ENCODE data around the gene CHRNA7. TPM values are rescaled to one million over a fixed set of nuclear protein-coding genes. Genes with fewer than 3 reads are reported as not detected.
"Not testable (repeated sequence)": the region's sequence is repeated elsewhere in the genome, so short reads cannot be mapped to it uniquely, and the experiment has no call there.

Gene CHRNA7
- total RNA-seq, 2 experiments from 2014 or later: 0.21 TPM; not detected in 1

DNA sequence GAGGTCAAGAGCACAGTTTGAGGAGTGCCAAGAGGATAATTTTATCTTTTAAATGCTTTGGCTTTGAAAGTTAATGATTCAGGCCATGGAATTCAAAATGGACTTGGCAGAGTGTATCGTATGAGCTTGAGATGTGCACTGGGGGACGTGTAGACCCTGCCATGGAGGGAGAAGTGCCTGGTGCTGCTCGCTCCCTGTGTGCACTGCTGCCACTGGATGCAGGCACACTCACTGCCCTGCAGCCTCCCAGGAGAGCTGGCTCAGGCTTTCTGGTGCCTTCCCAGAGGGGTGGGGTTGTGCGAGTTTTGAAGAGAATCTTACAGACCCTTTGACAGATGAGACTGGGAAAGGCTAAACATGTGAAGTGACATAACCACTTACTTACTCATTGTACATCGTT, 135.5 kb downstream of the CHRNA7 start:
- CTCF ChIA-PET, POLR2A ChIA-PET: not testable (repeated sequence)

DNA sequence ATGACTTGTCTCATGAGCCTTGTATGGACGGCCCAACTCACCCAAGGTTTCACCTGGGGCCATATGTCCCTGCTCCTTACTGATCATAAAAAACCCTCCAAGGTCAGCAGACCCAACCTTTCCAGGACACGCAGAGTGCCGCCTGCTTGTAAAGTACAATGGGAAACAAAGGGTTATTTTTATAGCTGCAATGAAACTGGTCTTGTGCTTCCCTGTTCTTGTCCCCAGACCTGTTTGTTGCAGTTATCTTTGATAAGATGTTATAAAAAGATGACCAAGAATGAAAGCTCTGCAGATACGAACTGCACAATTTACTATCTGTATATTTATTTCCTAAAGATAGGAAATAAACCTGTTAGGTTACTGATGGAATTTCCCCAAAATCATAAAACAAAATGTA, 136.0 kb downstream of the CHRNA7 start:
- POLR2A ChIA-PET, CTCF ChIA-PET: not testable (repeated sequence)

DNA sequence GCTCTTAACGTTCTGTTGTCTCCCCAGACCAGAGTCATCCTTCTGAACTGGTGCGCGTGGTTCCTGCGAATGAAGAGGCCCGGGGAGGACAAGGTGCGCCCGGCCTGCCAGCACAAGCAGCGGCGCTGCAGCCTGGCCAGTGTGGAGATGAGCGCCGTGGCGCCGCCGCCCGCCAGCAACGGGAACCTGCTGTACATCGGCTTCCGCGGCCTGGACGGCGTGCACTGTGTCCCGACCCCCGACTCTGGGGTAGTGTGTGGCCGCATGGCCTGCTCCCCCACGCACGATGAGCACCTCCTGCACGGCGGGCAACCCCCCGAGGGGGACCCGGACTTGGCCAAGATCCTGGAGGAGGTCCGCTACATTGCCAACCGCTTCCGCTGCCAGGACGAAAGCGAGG, 137.6 kb downstream of the CHRNA7 start:
- CTCF ChIA-PET: not testable (repeated sequence)

DNA sequence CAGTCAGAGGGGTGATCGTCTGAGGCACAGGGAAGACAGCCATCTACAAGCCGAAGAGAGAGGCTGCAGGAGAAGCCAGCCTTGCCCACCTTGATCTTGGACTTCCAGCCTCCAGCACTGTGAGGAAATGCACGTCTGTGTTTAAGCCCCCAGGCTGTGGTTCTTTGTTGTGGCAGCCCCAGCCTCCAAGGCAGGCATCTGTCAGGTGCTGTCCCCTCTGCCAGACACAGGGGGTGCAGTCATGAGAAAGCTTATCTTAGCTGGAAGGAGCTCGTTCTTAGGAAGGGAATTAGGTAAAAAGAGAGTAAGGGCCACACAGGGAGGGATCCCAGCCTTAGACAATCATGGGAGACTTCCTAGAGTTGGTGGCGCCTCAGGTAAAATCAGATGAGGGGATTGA, 150.3 kb downstream of the CHRNA7 start:
- POLR2A ChIA-PET, CTCF ChIA-PET: not testable (repeated sequence)

More for the DNA sequence above, 137.6 kb downstream of the CHRNA7 start:
- POLR2A ChIA-PET: not testable (repeated sequence)

DNA sequence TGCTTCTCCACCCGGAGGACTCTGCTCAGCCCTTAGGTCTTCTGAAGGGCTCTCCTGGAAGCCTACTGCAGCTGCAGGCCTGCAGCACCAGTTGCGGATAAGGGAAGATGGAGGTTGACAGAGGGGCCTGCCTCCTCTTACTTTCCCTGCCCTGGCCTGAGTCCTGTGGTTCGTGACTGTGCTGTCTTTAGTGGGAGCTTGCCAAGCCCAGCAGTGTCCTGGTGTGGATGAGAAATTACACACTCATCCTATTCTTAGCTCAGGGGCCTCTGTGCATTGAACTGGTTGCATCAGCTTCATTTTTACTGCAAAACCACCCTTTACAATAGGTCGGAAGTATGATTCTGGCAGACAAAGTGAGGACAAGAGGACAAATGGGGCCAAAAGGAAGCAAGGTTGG, 163.5 kb downstream of the CHRNA7 start:
- POLR2A ChIA-PET, CTCF ChIA-PET: not testable (repeated sequence)

DNA sequence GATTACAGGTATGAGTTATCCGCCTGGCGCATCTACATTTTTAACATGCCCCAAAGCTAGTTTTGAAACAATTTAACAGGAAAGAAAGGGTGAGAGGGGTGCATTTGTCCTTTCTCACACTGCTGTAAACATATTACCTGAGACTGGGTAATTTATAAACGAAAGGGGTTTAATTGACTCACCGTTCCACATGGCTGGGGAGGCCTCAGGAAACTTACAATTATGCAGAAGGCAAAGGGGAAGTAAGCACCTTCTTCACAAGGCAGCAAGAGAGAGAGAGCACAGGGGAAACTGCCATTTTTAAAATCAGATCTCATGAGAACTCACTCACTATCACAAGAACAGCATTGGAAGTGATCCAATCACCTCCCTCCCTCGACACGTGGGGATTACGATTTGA, 165.9 kb downstream of the CHRNA7 start:
- CTCF ChIA-PET, POLR2A ChIA-PET: not testable (repeated sequence)

DNA sequence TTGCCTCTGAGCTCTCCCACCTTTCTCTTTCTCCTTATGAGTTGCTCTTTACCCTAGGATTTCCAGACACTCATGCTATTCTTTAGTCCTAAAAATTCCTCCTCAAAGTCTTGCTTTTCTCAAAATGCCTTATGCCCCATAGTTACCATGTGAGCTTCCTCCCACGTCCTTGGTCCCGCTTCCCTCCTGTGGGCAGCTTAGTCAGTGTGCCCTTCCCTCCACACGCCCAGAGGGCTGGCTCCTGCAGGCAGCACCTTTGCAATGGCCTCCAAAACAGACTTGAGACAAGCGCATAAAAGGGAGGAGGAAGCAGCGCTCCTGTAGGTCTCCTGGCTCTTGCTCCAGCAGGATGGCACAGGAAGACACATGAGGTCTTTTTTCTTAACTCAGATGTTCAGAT, 168.6 kb downstream of the CHRNA7 start:
- POLR2A ChIA-PET, CTCF ChIA-PET: not testable (repeated sequence)

DNA sequence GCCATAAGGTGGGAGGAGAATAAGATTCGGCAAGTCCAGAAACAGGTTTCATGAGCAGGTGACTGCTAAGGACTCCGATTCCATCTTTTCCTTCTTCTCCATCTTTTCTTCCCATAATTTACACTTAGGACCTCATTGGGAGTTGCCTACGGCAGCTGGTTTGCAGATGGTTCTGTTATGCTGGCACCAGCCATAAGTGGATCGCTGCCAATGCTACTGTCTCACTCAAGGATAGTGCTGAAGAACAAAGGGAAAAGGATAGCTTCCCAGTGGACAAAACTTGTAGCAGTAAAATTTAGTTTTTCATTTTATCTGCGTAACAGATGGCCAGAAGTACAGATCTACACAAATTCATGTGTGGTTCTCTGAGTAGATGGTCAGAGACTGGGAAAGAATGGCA, 178.8 kb downstream of the CHRNA7 start:
- CTCF ChIA-PET, POLR2A ChIA-PET: not testable (repeated sequence)

DNA sequence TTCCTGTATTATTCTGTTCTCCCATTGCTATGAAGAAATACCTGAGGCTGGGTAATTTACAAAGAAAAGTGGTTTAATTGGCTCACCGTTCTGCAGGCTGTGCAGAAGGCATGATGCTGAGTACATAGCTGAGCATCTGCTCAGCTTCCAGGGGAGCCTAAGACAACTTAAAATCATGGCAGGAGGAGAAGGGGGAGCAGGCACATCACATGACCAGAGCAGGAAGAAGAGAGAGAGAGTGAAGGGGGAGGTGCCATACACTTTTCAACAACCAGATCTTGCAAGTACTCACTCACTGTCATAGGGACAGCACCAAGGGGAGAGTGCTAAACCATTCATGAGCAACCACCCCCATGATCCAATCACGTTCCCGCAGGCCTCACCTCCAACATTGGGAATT, 188.4 kb downstream of the CHRNA7 start:
- CTCF ChIA-PET: no interaction called here
- POLR2A ChIA-PET: no interaction called here

Other genes starting within 250 kb of the CHRNA7 start
- gene OTUD7A, start 159.8 kb upstream of the CHRNA7 start, total RNA-seq: 1 to 10 TPM; 2.1 to 3.1 TPM